Activated T-cell treated with anti-CD3 and anti-CD28 coated beads, Interleukin-2, amount 50 U/mL, for 4 hours (primary cell): ENCODE measurements around the gene ZNF655. TPM values are rescaled to one million over a fixed set of nuclear protein-coding genes. Genes with fewer than 3 reads are reported as not detected.
A peak's percentile ranks its signal among the peaks of the same experiment; 100 is the strongest.
"Not testable (repeated sequence)": the region's sequence is repeated elsewhere in the genome, so short reads cannot be mapped to it uniquely, and the experiment has no call there.

Source experiments
- ATAC-seq, 2 donors: fragments of 200-7000 bp; cut with Tn5 transposase; one replicate each; pipeline ENCODE4 v1.10.0; 2021
- DNase-seq: peaks from one replicate; pipeline ENCODE4 v3.0.0-alpha.2; 2020
- H3K27me3 Mint-ChIP-seq: one replicate; pipeline ENCODE4 v1.8.0; 2021; ENCODE audit warnings: low read depth, mixed read lengths
- H3K36me3 Mint-ChIP-seq: one replicate; pipeline ENCODE4 v1.8.0; 2022; ENCODE audit warnings: mixed read lengths; ENCODE audit not compliant: insufficient read depth
- H3K4me1 Mint-ChIP-seq: one replicate; pipeline ENCODE4 v1.8.0; 2021; ENCODE audit warnings: low read depth, mixed read lengths
- H3K4me3 Mint-ChIP-seq: one replicate; pipeline ENCODE4 v1.8.0; 2021; ENCODE audit warnings: mild to moderate bottlenecking, moderate library complexity, mixed read lengths
- H3K9me3 Mint-ChIP-seq: one replicate; pipeline ENCODE4 v1.8.0; 2021; ENCODE audit warnings: mixed read lengths
- total RNA-seq, 3 donors: library from RNA; stranded (reverse); gene quantifications; one replicate each; pipeline ENCODE4 v1.2.1, GENCODE V29; 2021

Gene ZNF655
- total RNA-seq, 3 donors from 2014 or later = 52.5 to 61.6 (median 59.2) TPM

DNA sequence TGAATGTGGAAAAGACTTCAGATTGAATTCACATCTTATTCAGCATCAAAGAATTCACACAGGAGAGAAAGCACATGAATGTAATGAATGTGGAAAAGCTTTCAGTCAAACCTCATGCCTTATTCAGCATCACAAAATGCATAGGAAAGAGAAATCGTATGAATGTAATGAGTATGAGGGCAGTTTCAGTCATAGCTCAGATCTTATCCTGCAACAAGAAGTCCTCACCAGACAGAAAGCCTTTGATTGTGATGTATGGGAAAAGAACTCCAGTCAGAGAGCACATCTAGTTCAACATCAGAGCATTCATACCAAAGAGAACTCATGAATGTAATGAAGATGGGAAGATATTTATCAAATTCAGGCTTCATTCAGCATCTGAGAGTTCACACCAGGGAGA, 14.8 kb downstream of the ZNF655 start:
- Mint-ChIP-seq H3K36me3 (peaks cover 30% of the 10 kb centered on the region), H3K4me3 (no peak overlapping the region), H3K9me3 (no peaks in the 10 kb centered on the region), H3K4me1 (no peaks in the 10 kb centered on the region), H3K27me3 (no peaks in the 10 kb centered on the region)
- DNase-seq (no peak), ATAC-seq (no peak)

DNA sequence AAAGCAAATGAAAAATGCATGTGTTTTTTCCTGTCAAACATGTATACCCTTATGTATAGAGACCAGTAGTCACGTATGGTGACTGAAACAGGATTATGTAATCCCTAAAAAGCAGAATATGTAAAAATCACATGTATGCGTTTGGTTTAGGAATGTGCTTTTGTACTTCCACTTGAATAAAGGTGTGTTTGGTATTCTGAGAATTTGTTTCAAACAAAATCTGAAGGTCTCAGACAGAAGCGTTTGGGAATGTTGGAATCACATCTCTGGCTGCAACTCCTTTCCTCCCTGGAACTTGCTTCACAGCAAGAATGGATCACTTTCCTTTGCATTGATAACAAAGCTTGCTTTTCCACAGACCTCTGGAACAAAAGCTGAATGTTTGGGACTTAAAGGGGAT, 17.8 kb downstream of the ZNF655 start:
- DNase-seq (no peak), ATAC-seq (no peak)
- Mint-ChIP-seq H3K27me3 (no peaks in the 10 kb centered on the region), H3K4me1 (peaks cover 9% of the 10 kb centered on the region), H3K36me3 (peaks cover 26% of the 10 kb centered on the region), H3K4me3 (no peak overlapping the region), H3K9me3 (no peaks in the 10 kb centered on the region)

DNA sequence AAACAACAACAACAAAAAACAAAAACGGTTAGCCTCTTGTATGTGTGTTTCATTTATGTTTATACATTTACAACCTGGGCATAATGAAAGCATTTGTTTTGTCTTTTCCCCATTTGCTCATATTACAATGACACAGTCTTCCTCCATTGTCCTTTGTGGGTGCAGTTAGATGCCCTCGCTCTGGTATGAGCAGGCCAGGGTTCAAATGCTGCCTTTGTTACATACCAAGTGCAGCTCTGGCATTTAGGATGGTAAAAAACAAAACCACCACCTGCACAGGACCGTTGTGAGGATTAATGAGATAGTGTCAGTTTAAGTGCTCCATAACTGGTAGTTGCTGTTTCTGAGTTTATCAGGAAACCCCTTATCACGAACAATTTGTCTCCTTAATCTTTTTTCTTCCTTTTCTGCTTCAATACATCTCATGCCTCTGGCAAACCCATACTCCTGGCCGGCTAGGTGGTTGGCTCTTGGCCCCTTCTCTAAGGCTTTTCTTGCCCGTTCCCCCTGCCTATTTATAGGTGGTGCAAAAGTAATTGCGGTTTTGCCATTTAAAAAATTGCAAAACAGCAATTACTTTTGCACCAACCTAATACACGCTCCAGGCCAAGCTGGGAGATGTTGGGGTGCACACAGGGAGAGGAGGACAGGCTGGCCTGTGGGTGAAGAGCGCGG, 21.0 kb downstream of the ZNF655 start:
- DNase-seq (no peak), ATAC-seq (no peak)
- Mint-ChIP-seq H3K4me1 (peaks cover 10% of the 10 kb centered on the region), H3K9me3 (no peaks in the 10 kb centered on the region), H3K4me3 (peak overlapping the region; percentile 84), H3K36me3 (no peaks in the 10 kb centered on the region), H3K27me3 (no peaks in the 10 kb centered on the region)

DNA sequence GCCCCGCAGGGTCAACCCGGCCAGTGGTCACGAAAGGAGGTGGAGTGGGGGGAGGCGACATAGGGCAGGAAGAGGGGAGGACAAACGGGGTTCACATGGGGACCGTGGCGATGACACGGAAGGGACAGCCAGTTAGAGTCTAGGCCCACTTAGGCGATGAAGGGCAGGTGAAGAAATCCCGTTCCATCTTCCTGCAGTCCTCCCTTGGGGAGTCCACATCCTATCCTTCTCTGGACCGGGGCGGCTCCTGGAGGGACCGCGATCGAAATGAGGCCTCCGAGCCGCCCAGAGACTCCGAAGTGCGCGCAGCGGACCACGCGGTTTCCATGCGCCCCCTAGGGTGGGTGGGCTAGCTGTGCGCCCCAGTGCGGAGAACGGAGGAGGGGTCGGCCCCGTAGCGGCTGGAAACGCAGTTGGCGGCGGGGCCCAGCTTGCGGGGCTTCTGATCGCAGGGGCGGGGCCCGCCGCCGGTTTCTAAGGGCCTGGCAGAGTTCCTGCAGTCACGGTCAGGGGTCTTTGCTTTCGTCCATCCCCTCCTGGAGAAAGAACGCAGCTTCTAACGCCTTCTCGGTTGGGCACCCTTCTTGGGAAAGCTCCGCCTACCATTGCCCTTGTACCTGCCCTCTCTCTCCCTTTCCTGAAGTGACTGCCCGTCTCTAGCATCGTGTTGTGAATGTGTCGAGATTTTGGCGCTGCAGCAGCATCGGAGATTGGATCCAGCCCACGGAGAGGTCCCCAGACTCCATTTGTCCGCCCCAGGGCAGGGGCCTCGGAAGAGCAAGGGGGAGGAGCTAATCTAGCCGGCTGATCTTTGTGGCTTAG, 21.7 kb downstream of the ZNF655 start:
- peak; percentile 84 for ATAC-seq
- no peaks in the 10 kb centered on the region for H3K36me3 Mint-ChIP-seq
- H3K9me3 Mint-ChIP-seq = no peaks in the 10 kb centered on the region
- no peaks in the 10 kb centered on the region for H3K27me3 Mint-ChIP-seq
- H3K4me3 Mint-ChIP-seq = peak overlapping the region; percentile 84
- H3K4me1 Mint-ChIP-seq = peaks cover 10% of the 10 kb centered on the region
- peak; percentile 70 for DNase-seq

DNA sequence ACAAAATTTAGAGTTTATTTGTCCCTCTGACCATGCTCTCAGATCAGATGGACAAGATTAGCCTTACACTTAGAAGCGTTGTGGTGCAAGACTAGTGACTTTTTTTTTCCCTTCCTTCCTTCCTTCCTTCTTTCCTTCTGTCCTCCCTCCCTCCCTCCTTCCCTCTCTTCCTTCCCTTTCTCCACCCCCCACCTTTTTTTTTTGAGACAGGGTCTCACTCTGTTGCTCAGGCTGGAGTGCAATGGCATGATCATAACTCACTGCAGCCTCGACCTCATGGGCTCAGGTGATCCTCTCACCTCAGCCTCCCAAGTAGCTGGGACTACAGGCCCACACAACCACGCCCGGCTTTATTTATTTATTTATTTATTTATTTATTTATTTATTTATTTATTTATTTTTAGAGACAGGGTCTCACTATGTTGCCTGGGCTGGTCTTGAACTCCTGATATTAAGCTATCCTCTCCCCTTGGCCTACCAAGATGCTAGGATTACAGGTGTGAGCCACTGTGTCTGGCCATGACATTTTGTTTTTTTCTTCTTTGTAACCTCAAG, 22.4 kb downstream of the ZNF655 start:
- H3K36me3 Mint-ChIP-seq, H3K9me3 Mint-ChIP-seq, H3K27me3 Mint-ChIP-seq, ATAC-seq, H3K4me1 Mint-ChIP-seq, DNase-seq: not testable (repeated sequence)
- H3K4me3 Mint-ChIP-seq = peak overlapping the region; percentile 84

DNA sequence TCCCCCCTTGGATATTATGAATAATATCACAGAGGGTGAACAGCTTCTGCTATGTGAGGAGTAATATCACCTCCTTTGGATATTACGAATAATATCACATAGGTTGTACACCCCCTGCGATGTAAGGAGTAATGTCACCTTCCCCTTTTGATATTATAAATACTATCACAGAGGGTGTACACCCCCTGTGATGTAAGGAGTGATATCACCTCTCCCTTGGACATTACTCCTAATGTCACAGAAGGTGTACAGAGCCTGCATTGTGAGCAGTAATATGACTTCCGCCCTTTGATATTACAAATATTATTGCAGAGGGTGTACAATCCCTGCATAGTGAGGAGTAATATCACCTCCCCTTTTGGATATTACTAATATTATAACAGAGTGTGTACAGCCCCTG, 30.4 kb downstream of the ZNF655 start:
- Mint-ChIP-seq H3K9me3 (no peaks in the 10 kb centered on the region), H3K4me3 (no peak overlapping the region), H3K4me1 (no peaks in the 10 kb centered on the region), H3K36me3 (no peaks in the 10 kb centered on the region), H3K27me3 (no peaks in the 10 kb centered on the region)
- DNase-seq (no peak), ATAC-seq (peak in 1 of 2 donors; percentile 10)

DNA sequence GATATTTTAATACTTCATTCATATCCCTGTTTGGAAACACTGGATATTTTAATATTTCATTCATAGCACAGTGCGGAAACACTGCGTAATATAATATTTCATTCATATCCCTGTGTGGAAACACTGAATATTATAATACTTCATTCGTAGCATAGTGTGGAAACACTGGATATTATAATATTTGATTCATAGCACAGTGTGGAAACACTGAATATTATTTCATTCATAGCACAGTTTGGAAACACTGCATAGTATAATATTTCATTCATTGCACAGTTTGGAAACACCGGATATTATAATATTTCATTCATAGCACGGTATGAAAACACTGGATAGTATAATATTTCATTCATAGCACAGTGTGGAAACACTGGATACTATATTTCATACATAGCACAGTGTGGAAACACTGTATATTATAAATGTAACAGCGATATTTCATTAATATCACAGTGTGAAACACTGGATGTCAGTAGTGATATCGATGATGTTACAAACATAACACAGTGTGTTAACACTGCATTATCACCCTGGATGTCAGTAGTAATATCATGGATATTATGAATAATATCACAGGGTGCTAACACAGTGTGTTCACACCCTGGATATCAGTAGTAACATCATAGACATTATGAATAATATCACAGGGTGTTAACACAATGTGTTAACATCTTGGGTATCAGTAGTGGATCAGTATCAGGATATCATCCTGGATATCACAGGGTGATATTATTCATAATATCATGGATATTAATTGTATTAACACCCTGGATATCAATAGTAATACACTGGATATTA, 36.7 kb downstream of the ZNF655 start:
- no peak overlapping the region for H3K4me3 Mint-ChIP-seq
- no peaks in the 10 kb centered on the region for H3K4me1 Mint-ChIP-seq
- DNase-seq (no peak), ATAC-seq (peak; percentile 63 to 64)
- H3K27me3 Mint-ChIP-seq = no peaks in the 10 kb centered on the region
- no peaks in the 10 kb centered on the region for H3K9me3 Mint-ChIP-seq
- no peaks in the 10 kb centered on the region for H3K36me3 Mint-ChIP-seq

DNA sequence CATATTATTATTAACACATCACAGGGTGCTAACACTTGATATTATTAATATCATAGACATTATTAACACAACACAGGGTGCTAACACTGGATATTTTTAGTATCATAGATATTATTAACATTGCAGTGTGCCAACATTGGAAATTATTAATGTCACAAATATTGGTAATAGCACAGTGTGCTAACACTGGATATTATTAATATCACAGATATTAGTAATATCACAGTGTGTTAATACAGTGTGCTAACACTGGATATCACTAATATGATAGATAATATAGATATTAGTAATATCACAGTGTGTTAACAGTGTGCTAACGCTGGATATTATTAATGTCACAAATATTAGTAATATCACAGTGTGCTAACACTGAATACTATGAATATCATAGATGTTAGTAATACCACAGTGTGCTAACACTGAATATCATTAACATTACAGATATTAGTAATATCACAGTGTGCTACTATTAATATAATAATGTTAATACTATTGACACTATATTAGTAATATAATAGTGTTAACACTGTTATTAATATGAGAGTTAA, 38.0 kb downstream of the ZNF655 start:
- H3K27me3 Mint-ChIP-seq = no peaks in the 10 kb centered on the region
- no peaks in the 10 kb centered on the region for H3K36me3 Mint-ChIP-seq
- H3K4me3 Mint-ChIP-seq = no peak overlapping the region
- DNase-seq = no peak
- H3K4me1 Mint-ChIP-seq = no peaks in the 10 kb centered on the region
- ATAC-seq = no peak
- H3K9me3 Mint-ChIP-seq = no peaks in the 10 kb centered on the region

DNA sequence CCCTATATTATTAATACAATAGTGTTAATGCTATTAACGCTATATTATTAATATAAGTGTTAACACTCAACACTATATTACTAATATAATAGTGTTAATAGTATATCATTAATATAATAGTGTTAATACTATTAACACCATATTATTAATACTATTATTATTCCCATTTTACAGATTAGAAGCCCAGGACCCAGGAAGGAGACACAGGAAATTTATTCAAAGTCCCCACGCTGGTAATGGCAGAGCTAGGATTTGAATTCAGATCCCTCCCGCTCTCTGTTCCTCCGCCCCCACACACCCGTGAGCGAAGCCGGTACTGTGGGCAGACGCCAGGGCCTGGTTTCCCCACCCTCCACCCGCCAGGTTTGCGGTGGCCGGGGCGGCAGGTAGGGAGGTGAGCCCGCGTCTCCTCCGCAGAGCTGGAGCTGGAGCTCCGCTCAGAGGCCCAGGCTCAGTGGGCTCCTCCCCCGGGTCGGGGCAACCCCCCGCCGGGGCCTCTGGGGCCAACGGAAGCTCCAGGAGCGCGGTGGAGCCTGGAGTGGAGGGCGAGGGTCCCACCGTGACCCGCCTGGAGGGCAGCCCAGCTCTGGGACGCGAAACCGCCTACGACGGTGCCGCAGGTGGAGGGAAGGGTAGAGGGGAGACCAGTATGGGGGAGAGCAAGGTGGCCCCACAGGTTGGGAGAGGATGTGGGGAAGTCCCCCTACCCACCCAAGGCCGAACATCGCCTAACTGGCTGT, 39.5 kb downstream of the ZNF655 start, which contains the start of gene TMEM225B:
TSS of gene TMEM225B (plus strand) at position 506 of the 740 bp plus-strand sequence. CDS start 6,122 bp downstream, outside the sequence.
- no peaks in the 10 kb centered on the region for H3K27me3 Mint-ChIP-seq
- H3K9me3 Mint-ChIP-seq = no peaks in the 10 kb centered on the region
- ATAC-seq (peak in 1 of 2 donors; percentile 16), DNase-seq (no peak)
- H3K4me1 Mint-ChIP-seq = no peaks in the 10 kb centered on the region
- H3K36me3 Mint-ChIP-seq = no peaks in the 10 kb centered on the region
- no peak within 1 kb of the TSS for H3K4me3 Mint-ChIP-seq

DNA sequence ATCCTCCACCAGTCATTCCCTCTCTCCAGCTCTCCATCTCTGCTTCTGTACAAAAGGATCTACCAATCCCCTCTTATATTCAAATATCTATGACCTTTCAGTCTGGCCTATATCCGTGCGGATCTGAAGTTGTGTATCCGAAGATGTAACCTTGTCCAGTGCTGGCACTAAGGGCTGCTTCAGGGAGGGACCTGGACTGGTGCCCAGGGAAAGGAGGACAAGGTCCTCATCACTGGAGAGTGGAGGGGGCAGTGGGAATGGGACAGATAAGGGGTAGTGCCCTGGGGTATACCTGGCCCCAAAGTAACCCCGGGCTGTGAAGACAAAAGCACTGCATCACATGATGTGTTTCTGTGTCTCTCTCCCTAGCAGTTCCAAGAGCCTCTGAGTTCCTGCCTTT, 41.4 kb downstream of the ZNF655 start:
- ATAC-seq (no peak), DNase-seq (no peak)
- H3K4me3 Mint-ChIP-seq = no peak overlapping the region
- no peaks in the 10 kb centered on the region for H3K36me3 Mint-ChIP-seq
- no peaks in the 10 kb centered on the region for H3K27me3 Mint-ChIP-seq
- H3K4me1 Mint-ChIP-seq = no peaks in the 10 kb centered on the region
- H3K9me3 Mint-ChIP-seq = no peaks in the 10 kb centered on the region

DNA sequence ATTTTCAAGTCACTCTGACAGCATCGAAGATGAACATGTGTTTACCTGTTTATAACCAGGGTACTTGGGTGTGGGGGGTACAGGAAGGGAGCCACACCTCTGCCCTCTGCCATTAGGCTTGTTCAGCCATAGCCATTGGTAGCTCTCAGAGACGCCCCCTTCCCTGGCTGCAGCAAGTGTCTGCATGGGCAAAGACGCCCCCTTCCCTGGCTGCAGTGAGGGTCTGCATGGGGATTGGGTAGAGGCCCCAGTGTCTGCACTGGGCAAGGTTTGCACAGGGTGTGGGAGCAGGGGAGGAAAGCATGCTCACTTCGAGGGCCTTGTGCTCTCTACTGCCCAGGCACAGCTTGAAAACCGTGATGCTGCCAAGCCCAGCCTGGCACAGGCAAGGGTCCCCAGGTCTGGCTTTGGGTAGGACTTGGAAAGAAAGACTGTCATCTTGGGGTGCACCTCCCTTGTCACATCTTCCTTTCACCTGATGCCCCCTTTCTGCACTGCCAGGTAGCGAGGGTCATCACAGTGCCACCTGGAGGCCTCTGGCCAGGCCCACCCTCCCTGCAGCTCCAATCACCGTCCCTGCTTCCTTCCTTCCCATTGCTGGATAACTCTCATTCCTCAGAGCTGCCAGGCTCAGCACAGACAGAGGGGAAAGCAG, 43.3 kb downstream of the ZNF655 start:
- Mint-ChIP-seq H3K27me3 (no peaks in the 10 kb centered on the region), H3K9me3 (no peaks in the 10 kb centered on the region), H3K36me3 (no peaks in the 10 kb centered on the region), H3K4me1 (no peaks in the 10 kb centered on the region), H3K4me3 (no peak overlapping the region)
- ATAC-seq (no peak), DNase-seq (no peak)

DNA sequence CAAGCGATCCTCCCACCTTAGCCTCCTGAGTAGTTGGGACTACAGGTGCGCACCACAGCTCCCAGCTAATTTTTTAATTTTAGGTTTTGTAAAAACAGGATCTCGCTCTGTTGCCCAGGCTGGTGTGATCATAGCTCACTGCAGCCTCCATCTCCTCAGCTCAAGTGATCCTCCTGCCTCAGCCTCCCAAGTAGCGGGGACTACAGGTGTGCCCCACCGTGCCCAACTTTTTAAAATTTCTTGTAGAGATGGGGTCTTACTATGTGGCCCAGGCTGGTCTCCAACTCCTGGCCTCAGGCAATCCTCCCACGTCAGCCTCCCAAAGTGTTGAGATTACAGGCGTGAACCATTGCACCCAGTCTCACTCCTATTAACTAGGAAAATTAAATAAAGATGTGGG, 47.1 kb downstream of the ZNF655 start:
- Mint-ChIP-seq H3K27me3 (no peaks in the 10 kb centered on the region), H3K4me1 (no peaks in the 10 kb centered on the region), H3K36me3 (no peaks in the 10 kb centered on the region), H3K4me3 (no peak overlapping the region), H3K9me3 (no peaks in the 10 kb centered on the region)
- no peak for ATAC-seq
- DNase-seq = no peak

DNA sequence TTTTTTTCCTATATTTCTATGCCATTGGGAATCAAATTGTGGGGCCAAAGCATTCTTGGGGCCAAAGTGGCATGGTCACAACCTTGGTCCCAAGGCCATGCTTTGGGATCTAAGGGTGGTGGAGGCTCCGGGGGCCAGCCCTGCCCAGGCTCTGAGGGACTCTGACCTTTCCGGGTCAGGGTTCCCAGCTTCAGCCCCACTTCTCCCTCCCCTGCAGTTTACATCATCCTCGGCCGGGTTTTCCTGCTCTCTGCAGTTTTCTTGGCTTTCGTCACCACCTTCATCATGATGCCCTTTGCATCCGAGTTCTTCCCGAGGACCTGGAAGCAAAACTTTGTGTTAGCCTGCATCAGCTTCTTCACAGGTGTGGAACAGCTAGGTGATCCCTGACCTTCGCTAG, 48.1 kb downstream of the ZNF655 start:
- Mint-ChIP-seq H3K4me3 (no peak overlapping the region), H3K27me3 (no peaks in the 10 kb centered on the region), H3K36me3 (no peaks in the 10 kb centered on the region), H3K4me1 (no peaks in the 10 kb centered on the region), H3K9me3 (no peaks in the 10 kb centered on the region)
- no peak for ATAC-seq
- DNase-seq = no peak
